ENCODE measurements around the gene NNAT.

Gene NNAT

DNA sequence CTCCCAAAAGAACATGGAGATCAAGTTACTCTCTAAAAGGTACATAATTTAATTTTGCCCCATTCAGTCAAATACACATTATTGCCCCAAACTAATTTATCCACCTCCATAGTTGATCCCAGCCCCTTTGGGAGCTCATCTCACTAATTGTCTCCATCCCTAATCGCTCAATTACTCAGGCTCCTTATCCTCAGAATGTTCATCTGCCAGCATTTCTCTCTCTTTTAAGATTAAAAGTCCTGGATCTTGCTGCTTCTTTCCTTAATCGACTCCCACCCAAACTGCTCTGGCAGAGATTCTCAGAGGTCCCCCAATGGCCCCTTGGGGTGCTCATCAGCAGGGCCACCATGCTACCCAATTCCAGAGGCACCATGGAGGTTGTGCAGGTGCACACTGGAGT, 18.4 kb upstream of the NNAT start:
- no peak for DNase-seq (ENCODE audit: low read depth)

DNA sequence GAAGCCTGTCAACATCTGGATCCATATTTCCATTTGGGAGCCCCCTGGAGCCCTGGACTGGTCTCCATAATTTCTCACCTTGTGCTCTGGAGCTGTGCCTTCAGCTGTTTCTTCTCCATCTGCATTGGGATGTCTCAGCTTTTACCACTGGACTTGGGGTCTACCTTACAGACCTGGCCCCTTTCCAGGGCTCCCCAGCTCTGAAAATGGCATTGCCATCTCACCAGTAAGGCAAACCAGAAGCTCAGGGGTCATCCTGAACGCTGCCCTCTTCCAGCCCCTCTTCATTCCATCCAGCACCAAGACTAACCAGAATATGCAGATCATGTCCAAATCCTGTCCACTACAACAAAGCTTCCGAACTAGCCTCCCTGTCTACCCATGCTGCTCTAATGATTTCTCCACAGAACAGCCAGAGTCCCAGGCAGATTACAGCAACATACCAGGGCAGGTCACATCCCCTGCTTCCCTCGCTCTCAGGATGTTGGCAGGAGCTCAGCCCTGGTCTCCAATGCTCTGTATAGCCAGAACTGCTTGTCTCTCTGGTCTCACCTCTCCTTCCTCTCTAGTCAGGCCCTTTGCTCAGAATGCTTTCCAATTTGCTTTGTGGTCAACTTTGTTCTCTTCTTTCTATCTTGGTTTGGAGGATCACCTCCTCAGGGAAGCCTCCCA, 17.7 kb upstream of the NNAT start:
- DNase-seq (ENCODE audit: low read depth): no peak

GRCh38 chr20:37504404-37505096, 16.5 kb upstream of the NNAT start:
- DNase-seq (ENCODE audit: low read depth): no peak

DNA sequence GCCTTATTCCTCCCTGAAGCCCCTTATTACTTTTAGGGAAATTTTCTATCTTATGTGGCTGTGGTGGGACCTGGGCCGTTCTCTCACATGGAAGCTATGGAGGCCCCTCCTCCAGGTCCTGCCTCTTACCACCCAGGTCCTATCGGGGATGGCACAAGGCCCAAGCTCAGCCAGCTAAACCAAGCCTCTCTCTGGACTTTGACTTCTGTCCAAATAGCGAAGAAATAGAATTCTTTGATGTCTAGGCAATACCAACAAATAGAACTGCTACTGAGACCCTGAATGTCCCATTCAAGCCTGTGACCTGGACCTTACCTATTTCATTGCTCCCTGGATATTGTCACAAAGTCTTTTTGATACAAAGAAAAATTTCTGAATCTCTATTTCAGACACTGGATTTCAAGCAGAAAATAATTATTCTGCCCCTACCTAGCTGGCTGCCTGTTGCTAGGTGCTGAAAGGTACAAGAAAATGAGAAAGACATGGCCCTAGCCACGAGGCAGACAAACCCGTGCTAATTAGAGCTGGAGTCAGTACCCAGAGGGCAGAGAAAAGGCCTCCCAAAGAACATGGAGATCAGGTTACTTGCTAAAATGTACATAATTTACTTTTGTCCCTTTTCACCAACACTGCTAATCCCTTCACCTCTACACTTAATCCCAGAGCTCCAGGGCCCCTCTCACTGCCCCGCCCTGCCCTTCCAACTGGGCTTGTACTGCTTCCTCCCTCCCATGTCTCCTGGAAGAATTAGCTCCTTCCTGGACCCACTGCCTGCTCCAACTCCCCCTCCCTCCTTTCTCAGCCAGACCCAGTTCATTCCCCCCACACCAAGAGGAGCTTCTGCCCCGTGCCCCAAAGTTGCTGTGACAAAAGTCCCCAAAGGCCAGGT, 15.5 kb upstream of the NNAT start:
- no peak for DNase-seq (ENCODE audit: low read depth)

- DNase-seq (ENCODE audit: low read depth): no peak
Observed at GRCh38 chr20:37506152-37506725, 14.8 kb upstream of the NNAT start.

DNA sequence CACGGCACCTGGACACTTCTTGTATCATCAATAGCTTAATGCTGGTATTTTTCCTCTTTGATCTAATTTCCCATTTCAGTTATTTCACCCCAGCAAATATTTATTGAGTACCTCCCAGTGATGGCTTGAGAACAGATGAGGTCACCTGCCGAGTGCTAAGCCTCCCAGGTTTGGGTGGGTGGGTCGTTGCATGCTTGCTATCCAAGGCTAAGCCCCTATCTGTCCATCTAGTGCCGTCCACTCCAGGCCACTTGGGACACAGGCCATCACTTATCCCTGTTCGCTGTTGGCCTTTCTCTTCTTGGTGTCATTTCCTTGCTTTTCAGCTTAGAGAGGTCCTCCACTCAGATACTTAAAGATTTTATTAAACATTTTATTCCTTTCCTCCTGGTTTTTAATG, 10.8 kb upstream of the NNAT start:
- DNase-seq (ENCODE audit: low read depth): no peak

- DNase-seq (ENCODE audit: low read depth): no peak
Observed at GRCh38 chr20:37511610-37512275, 9.3 kb upstream of the NNAT start.

DNA sequence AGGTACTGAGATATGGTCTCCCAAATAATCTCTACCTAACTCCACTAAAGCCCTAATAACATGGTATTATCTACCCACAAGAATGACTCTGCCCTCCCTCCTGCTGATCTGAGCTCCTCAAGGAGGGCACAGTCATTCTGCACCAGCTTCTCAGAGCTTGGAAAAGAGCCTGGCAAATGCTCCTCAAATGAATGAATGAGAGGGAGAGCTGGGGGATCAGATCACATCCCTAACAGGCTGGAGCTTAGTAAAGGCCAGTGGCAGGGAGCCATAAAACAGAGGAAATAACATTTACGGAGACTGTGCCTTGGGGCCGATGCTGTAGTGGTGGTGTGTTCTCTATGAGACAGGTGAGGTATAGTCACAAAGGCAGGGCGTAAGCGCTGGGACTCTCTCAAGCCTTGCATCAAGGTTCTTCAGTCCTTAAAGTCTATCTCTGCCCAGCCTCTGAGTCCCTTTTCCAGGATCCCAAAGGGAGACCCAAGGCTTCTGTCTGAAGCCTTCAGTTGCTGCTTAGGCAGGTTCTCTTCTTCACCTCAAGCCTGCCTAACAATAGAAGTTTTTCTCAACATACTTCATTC, 7.2 kb upstream of the NNAT start:
- no peak for DNase-seq (ENCODE audit: low read depth)

DNA sequence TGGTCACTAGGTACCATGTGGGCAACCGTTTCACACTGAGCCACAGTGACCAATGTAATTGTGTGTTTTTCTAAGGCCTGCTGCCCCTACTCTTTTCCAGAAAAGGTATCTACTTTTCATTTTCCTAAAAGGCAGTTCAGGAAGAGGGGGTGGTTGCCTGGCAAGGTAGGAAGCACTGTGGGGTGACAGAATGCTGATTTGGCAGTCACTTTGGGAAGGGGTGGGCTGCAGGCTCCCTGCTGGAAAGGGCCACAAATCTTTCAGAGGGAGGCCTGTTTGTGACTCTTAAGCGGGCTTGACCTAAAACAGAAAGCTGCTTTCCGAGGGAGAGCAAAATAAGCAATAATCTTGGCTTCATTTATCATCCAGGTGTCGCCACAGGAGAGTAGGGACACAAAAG, 5.2 kb upstream of the NNAT start:
- DNase-seq (ENCODE audit: low read depth): no peak

GRCh38 chr20:37516811-37517750, 4.0 kb upstream of the NNAT start:
- DNase-seq (ENCODE audit: low read depth): no peak

GRCh38 chr20:37518059-37518458, 3.0 kb upstream of the NNAT start:
- no peak for DNase-seq (ENCODE audit: low read depth)

DNA sequence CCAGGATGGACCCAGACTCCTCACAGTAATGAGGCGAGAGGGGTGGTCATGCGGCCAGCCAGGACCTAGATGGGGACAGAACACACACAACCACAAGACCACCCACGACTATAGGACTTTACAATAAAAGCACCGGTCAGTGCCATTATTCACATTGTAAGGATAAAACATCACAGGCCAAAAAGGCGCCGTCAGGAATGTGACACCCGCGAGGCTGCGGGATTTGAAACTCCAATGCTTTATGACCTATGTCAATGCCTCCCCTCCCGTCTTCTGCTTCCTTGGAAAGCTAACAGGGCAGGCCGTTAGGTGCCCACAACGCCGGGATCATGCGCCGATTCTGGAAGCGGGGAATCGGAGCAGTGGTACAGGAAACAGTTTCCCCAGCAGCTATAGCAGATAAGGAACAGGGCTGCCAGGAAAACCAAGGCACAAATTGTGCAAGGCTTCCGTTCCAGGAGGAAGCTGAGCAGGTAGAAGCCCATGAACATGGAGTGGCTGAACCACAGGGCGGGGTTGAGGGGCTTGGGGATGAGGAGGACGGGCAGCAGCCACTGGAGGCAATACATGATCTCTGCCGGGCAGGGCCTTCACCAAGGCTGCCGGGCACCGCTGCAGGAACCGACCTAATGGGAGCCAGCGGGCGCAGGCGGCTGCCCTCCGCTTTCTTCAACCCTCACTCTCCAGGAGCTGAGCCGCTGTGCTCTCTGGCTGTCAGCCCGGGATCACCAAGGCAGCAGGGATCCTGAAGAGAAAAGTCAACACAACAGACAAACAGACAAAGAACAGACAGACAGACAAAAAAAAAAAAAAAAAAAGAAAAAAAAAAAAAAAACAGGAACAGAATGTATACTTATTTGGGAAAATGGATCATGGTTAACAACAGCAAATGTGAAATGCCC, 2.2 kb upstream of the NNAT start:
- DNase-seq (ENCODE audit: low read depth): no peak

- DNase-seq (ENCODE audit: low read depth): no peak
Observed at GRCh38 chr20:37519508-37520418, 1.3 kb upstream of the NNAT start.

GRCh38 chr20:37520419-37520955, 563 bp upstream of the NNAT start:
- DNase-seq (ENCODE audit: low read depth): no peak

DNA sequence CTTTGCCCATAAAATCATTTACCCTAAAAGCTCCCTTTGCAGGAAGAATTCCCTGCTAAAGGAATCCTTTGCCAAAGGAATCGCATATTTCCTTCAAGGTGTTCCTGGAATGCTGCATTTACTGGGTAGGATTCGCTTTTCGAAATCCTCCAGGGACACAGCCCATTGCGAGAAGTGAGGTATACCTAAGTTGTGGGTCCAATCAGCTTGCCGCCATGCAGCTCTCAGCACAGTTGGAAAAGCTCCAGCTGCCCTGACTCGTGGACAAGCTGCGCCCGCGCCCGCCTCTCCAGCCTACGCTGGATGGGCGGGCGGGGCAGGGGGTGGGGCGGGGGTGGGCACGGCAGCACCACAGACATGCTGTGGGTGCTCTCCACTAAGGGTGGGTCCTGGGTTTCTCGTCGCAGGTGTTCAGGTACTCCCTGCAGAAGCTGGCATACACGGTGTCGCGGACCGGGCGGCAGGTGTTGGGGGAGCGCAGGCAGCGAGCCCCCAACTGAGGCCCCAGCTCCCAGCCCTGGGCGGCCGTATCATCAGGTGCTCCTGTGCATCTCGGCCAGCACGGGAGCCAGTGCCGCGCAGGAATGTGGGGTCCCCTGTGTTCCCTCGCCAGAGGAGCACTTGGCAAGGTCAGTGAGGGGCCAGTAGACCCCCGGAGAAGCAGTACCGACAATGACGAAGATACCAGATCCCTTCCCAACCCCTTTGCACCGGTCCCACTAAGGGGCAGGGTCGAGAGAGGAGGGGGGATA, 1.4 kb downstream of the NNAT start:
- DNase-seq (ENCODE audit: low read depth): no peak

- no peak for DNase-seq (ENCODE audit: low read depth)
Observed at GRCh38 chr20:37523012-37523391, 2.0 kb downstream of the NNAT start.

DNA sequence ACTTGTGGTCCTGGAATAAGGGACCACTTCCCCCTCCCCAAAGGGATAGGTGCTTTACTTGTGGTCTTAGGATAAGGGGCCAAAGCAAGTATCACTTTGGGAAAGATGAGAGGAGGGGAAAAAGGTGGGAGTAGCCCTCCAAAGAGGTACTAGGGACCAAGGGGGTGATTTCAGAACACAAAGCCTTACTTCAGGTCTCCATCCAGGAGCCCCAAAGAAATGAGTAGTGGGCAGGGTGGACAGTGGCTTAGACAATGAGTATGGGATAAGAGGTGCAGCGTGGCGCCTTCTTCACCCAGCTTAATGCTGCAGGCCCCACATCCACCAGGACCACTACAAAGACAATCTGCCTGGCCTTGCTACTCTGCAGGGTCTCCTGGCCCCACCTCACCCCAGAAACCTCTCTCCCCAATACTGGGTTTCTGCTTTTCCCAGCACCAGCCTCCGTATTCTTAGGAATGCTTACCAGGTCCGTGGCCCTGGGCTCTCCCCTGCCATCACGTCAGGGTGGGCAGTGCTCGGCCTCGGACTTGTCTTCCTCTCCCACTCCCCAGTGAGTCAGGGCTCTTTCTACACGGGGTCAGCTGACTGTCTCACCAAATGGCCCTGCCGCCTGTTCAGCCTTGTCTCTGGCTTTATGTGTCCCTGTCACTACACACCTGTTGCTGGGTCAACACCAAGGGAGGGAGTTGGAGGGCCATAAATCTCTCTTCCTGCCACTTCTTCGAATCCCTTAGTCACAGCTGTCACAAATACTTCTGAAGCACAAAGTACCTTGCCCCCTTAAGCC, 3.1 kb downstream of the NNAT start:
- DNase-seq (ENCODE audit: low read depth): no peak

Data from stimulated activated CD8-positive, alpha-beta memory T cell treated with anti-CD3 and anti-CD28 coated beads, Interleukin-4, amount 100 ng/mL, for 24 hours (primary cell).